Liver (tissue), 9 donors: ENCODE results near the gene SLC25A26. TPM values are rescaled to one million over a fixed set of nuclear protein-coding genes. Genes with fewer than 3 reads are reported as not detected.

Experiments used
- DNase-seq: peaks from one replicate; pipeline ENCODE4 v3.0.0-alpha.2; 2017; ENCODE audit warnings: low spot score
- H3K27ac ChIP-seq, 2 donors: one replicate each; pipeline ENCODE4 v1.7.0; 2013; ENCODE audit warnings: inconsistent platforms in 2 of 2, low read length in 2 of 2, control low read depth in 1 of 2, low read depth in 1 of 2, mild to moderate bottlenecking in 1 of 2
- H3K27me3 ChIP-seq, 4 donors: one replicate each; pipeline versions ENCODE4 v1.6.1 to v1.7.0; 2013; ENCODE audit warnings: low read length in 3 of 4, inconsistent platforms in 1 of 4, mild to moderate bottlenecking in 1 of 4, moderate library complexity in 1 of 4; ENCODE audit not compliant: control insufficient read depth in 4 of 4, insufficient read depth in 4 of 4
- H3K36me3 ChIP-seq, 4 donors: one replicate each; pipeline versions ENCODE4 v1.6.1 to v1.7.0; 2013; ENCODE audit warnings: low read length in 3 of 4, mild to moderate bottlenecking in 3 of 4, low read depth in 1 of 4, moderate library complexity in 1 of 4; ENCODE audit not compliant: control insufficient read depth in 4 of 4, insufficient read depth in 3 of 4
- H3K4me1 ChIP-seq, 4 donors: one replicate each; pipeline versions ENCODE4 v1.6.1 to v1.7.0; 2013; ENCODE audit warnings: low read length in 3 of 4, mild to moderate bottlenecking in 3 of 4, moderate library complexity in 1 of 4; ENCODE audit not compliant: control insufficient read depth in 4 of 4, insufficient read depth in 4 of 4
- H3K4me3 ChIP-seq, 3 donors: one replicate each; pipeline versions ENCODE4 v1.6.1 to v1.7.0; 2013; ENCODE audit warnings: low read length in 3 of 3, control low read depth in 1 of 3, low read depth in 1 of 3, mild to moderate bottlenecking in 1 of 3
- H3K9ac ChIP-seq, 2 donors: one replicate each; pipeline ENCODE4 v1.7.0; 2013; ENCODE audit warnings: low read length in 2 of 2, mild to moderate bottlenecking in 2 of 2, moderate library complexity in 2 of 2, control low read depth in 1 of 2, low read depth in 1 of 2
- H3K9me3 ChIP-seq, 4 donors: one replicate each; pipeline versions ENCODE4 v1.6.1 to v1.7.0; 2013; ENCODE audit warnings: low read length in 3 of 4; ENCODE audit not compliant: control insufficient read depth in 4 of 4
- GABPA ChIP-seq, 2 donors: IDR thresholded peaks in 1 of 2; conservative IDR thresholded peaks in 1 of 2; 2 replicates each; pipeline ENCODE4 v1.6.1; 2016; ENCODE audit warnings: antibody characterized with exemption in 2 of 2, mild to moderate bottlenecking in 1 of 2, moderate library complexity in 1 of 2
- HNF4A ChIP-seq, 2 donors: conservative IDR thresholded peaks; 2 replicates each; pipeline ENCODE4 v1.6.1; 2016; ENCODE audit warnings: antibody characterized with exemption in 2 of 2, mild to moderate bottlenecking in 2 of 2
- JUND ChIP-seq, 2 donors: IDR thresholded peaks; 2 replicates each; pipeline ENCODE4 v1.6.1; 2016; ENCODE audit warnings: antibody characterized with exemption in 2 of 2
- NR2F2 ChIP-seq: IDR thresholded peaks from 2 replicates; pipeline ENCODE4 v1.6.1; 2016; ENCODE audit warnings: antibody characterized with exemption
- RAD21 ChIP-seq, 2 donors: IDR thresholded peaks; 2 replicates each; pipeline ENCODE4 v1.6.1; 2016; ENCODE audit warnings: antibody characterized with exemption in 2 of 2, mild to moderate bottlenecking in 2 of 2
- RXRA ChIP-seq, 2 donors: IDR thresholded peaks; 2 replicates each; pipeline ENCODE4 v1.6.1; 2017 to 2018; ENCODE audit warnings: antibody characterized with exemption in 2 of 2, mild to moderate bottlenecking in 1 of 2
- SP1 ChIP-seq: IDR thresholded peaks from 2 replicates; pipeline ENCODE4 v1.6.1; 2018; ENCODE audit warnings: antibody characterized with exemption, mild to moderate bottlenecking
- WGBS: extraction: QIAGEN DNeasy Blood & Tissue Kit; methylation state at CpG from one replicate; pipeline ENCODE4 v1.1.7; 2013; 5-methylcytosine and 5-hydroxymethylcytosine counted together
- polyA plus RNA-seq, 2 donors: library from polyadenylated mRNA; stranded (reverse) in 1 of 2; unstranded in 1 of 2; fragments of 200-250 nt in 1 of 2; fragments of >200 nt in 1 of 2; fragmentation: Nextera tagmentation in 1 of 2; extraction: Ambion mirVana in 1 of 2; gene quantifications; one replicate each; pipeline versions ENCODE4 v1.2.1 to v1.2.3, GENCODE V29; 2013 to 2015
- total RNA-seq, 2 donors: library from RNA; depleted of rRNA; stranded (reverse); fragments of >200 nt; gene quantifications; one replicate each; pipeline ENCODE4 v1.2.3, GENCODE V29; 2014
- TF ChIP-seq, protein P1 (sequence below): fragments of 150-350 bp; IDR thresholded peaks from 2 replicates; pipeline ENCODE4 v1.5.1; 2017; ENCODE audit warnings: improper control_type of control experiment, low read depth, low read length; ENCODE audit not compliant: missing input control
- TF ChIP-seq, protein P2 (sequence below): IDR thresholded peaks from 2 replicates; pipeline ENCODE4 v1.6.1; 2016; ENCODE audit warnings: antibody characterized with exemption, mild to moderate bottlenecking
- TF ChIP-seq, protein P3 (sequence below): IDR thresholded peaks from 2 replicates; pipeline ENCODE4 v1.6.1; 2016; ENCODE audit warnings: antibody characterized with exemption
- TF ChIP-seq, protein P4 (sequence below): IDR thresholded peaks from 2 replicates; pipeline ENCODE4 v1.6.1; 2016; ENCODE audit warnings: antibody characterized with exemption
- donor health status: healthy.
- donor health status: healthy.
- donor health status: healthy.
- donor health status: healthy.
- donor health status: healthy.

SLC25A26 gene
- total and polyA plus RNA-seq, 4 donors: 9.9 to 21.6 (median 12.8) TPM

DNA sequence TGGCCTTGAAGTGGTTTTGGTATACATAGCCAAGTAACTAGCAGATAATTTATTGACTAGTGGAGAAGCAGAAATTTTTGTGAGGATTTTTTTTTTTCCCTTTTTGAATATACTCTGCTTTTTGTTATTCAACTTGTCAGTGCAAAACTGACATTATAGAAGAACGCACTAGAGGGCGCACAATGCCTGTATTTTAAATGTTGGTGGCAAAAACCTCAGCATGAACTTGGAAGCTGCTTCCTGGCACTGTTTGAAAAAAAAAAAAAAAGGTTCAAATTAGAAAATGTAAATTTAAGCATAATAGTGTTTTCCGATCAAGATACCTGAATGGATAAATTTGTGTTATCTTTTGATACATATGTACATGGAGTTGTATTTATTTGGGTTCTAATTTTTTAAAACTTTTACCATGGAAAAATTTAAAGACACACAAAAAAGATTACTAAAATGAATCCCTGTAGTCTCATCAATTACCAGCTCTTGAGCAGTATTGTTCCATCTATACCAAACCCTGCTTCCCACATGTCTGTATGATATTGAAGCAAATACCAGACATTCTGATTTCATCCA, 56.0 kb downstream of the SLC25A26 start:
- TF ChIP-seq RAD21 (IDR thresholded peaks at IDR 0.05): peak; percentile 88 to 91
- TF ChIP-seq, protein P1, sequence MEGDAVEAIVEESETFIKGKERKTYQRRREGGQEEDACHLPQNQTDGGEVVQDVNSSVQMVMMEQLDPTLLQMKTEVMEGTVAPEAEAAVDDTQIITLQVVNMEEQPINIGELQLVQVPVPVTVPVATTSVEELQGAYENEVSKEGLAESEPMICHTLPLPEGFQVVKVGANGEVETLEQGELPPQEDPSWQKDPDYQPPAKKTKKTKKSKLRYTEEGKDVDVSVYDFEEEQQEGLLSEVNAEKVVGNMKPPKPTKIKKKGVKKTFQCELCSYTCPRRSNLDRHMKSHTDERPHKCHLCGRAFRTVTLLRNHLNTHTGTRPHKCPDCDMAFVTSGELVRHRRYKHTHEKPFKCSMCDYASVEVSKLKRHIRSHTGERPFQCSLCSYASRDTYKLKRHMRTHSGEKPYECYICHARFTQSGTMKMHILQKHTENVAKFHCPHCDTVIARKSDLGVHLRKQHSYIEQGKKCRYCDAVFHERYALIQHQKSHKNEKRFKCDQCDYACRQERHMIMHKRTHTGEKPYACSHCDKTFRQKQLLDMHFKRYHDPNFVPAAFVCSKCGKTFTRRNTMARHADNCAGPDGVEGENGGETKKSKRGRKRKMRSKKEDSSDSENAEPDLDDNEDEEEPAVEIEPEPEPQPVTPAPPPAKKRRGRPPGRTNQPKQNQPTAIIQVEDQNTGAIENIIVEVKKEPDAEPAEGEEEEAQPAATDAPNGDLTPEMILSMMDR: peak; percentile 80
- peak in 1 of 2 donors; percentile 13 for TF ChIP-seq RXRA (IDR thresholded peaks at IDR 0.05)
- TF ChIP-seq GABPA (IDR thresholded peaks at IDR 0.05 in 1 of 2, conservative IDR thresholded peaks at IDR 0.05 in 1 of 2): no peak
- DNase-seq: peak; percentile 44
- Histone ChIP-seq H3K9ac (no peak overlapping the region), H3K4me1 (peaks cover 0 to 2% (median 0%) of the 10 kb centered on the region in 4 donors), H3K36me3 (no peaks in the 10 kb centered on the region), H3K27me3 (no peaks in the 10 kb centered on the region), H3K27ac (no peak overlapping the region), H3K9me3 (no peaks in the 10 kb centered on the region), H3K4me3 (no peak overlapping the region)
- WGBS: 5% methylated on average over 3 of the region's 3 CpGs

DNA sequence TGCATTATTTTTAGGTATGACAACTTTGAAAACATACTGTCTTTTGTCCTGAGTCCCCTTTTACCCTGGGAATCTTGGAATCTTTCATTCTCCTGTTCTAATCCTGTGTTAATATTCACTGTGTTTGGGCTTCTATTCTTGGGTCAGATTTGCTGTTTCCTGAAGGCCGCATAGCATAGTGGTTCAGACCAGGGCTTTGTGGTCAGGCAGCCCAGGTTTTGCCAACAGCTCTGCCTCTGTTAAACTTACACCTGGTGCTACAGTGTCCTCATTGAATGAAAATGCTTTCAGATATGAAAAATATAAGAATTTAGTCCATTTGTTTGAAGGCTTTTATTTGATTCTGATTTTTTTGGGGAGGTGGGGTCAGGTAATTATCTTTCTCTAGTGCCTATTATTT, 58.4 kb downstream of the SLC25A26 start:
- no peak for DNase-seq
- no peak overlapping the region for H3K9ac ChIP-seq
- no peaks in the 10 kb centered on the region for H3K4me1 ChIP-seq
- no peak for TF ChIP-seq NR2F2
- TF ChIP-seq HNF4A (conservative IDR thresholded peaks at IDR 0.05): no peak
- TF ChIP-seq SP1: no peak
- TF ChIP-seq, protein P2, sequence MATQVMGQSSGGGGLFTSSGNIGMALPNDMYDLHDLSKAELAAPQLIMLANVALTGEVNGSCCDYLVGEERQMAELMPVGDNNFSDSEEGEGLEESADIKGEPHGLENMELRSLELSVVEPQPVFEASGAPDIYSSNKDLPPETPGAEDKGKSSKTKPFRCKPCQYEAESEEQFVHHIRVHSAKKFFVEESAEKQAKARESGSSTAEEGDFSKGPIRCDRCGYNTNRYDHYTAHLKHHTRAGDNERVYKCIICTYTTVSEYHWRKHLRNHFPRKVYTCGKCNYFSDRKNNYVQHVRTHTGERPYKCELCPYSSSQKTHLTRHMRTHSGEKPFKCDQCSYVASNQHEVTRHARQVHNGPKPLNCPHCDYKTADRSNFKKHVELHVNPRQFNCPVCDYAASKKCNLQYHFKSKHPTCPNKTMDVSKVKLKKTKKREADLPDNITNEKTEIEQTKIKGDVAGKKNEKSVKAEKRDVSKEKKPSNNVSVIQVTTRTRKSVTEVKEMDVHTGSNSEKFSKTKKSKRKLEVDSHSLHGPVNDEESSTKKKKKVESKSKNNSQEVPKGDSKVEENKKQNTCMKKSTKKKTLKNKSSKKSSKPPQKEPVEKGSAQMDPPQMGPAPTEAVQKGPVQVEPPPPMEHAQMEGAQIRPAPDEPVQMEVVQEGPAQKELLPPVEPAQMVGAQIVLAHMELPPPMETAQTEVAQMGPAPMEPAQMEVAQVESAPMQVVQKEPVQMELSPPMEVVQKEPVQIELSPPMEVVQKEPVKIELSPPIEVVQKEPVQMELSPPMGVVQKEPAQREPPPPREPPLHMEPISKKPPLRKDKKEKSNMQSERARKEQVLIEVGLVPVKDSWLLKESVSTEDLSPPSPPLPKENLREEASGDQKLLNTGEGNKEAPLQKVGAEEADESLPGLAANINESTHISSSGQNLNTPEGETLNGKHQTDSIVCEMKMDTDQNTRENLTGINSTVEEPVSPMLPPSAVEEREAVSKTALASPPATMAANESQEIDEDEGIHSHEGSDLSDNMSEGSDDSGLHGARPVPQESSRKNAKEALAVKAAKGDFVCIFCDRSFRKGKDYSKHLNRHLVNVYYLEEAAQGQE: no peak
- TF ChIP-seq, protein P3, sequence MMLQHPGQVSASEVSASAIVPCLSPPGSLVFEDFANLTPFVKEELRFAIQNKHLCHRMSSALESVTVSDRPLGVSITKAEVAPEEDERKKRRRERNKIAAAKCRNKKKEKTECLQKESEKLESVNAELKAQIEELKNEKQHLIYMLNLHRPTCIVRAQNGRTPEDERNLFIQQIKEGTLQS: no peak
- TF ChIP-seq, protein P1: no peak
- TF ChIP-seq GABPA (IDR thresholded peaks at IDR 0.05 in 1 of 2, conservative IDR thresholded peaks at IDR 0.05 in 1 of 2): no peak
- TF ChIP-seq, protein P4, sequence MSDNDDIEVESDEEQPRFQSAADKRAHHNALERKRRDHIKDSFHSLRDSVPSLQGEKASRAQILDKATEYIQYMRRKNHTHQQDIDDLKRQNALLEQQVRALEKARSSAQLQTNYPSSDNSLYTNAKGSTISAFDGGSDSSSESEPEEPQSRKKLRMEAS: no peak
- no peak for TF ChIP-seq RAD21 (IDR thresholded peaks at IDR 0.05)
- no peak for TF ChIP-seq JUND (IDR thresholded peaks at IDR 0.05)
- H3K27ac ChIP-seq: no peak overlapping the region
- H3K4me3 ChIP-seq: no peak overlapping the region
- H3K27me3 ChIP-seq: no peaks in the 10 kb centered on the region
- no peaks in the 10 kb centered on the region for H3K36me3 ChIP-seq
- 85% methylated on average over 1 of the region's 1 CpG for WGBS
- H3K9me3 ChIP-seq: no peaks in the 10 kb centered on the region
